CD4-positive, alpha-beta T cell treated with Interleukin-15 for 1 hour (primary cell): ENCODE results near the gene HAPLN2.
"Not testable (repeated sequence)": the region's sequence is repeated elsewhere in the genome, so short reads cannot be mapped to it uniquely, and the experiment has no call there.

Source experiments
- DNase-seq: peaks from one replicate; pipeline ENCODE4 v3.0.0-alpha.2; 2020

The HAPLN2 gene

DNA sequence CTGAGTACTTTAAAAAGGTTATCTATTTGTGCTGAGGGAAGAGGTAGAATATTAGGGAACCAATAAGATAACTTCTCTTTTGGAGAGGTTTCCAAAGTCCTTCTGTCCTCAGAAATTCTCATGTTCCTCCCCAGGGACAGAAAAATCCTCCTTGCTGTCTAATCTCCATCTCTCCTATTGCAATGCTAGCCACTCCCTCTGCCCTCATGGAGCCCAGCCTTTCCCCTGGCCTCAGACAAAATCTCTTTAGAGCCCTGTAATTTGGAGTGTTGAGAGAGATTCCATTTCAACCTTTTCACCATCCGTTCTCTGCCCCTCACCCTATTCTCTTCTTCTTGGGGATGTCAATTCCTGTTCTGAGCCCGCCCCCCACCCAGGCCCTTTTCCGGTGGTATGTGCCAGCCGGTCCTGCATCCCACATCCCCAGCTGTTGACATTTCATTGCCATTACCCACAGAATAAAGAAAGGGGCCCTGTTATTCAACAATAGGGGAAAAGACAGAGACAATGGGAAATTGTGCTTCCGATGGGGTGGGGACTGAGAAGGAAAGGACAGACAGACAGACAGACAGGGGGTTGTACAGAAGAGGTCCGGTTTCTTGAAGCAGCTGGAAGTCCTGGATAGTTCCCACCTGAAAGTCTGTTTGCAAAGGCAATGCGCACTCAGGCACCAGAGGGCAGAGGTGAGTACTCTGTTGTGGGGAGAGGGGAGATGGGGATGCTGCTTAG, at the start of gene HAPLN2:
Gene HAPLN2, plus strand, starts transcription at position 563 of the 729 bp plus-strand sequence. CDS start 4,076 bp downstream, outside the sequence.
- DNase-seq = no peak

DNA sequence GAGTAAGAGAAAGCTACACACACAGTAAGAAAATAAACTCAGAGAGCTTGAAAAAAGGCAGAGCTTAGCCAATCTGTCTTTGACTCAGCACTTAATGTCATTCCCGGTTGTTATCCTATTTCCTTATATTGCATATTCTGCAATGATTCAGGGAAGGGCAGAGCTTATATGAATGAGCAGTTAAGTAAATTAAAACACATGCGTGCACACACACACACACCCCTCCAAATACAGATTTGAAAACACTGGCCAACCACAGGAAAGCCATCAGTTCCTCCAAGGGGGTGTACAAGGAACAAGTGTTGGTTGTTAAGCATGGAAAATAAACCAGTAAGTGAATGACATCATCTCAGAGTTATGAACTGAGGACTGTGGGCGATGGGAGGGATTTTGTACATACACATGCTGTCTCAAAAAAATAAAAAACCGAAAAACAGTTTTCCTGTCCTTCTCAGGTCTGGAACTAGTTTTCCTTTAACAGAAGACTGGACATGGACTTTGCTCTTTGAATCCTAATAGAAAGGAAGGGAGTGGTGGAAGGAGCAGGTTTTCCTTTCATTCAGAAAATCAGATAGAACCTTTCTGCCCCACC, 47.9 kb upstream of the HAPLN2 start:
- DNase-seq = no peak

DNA sequence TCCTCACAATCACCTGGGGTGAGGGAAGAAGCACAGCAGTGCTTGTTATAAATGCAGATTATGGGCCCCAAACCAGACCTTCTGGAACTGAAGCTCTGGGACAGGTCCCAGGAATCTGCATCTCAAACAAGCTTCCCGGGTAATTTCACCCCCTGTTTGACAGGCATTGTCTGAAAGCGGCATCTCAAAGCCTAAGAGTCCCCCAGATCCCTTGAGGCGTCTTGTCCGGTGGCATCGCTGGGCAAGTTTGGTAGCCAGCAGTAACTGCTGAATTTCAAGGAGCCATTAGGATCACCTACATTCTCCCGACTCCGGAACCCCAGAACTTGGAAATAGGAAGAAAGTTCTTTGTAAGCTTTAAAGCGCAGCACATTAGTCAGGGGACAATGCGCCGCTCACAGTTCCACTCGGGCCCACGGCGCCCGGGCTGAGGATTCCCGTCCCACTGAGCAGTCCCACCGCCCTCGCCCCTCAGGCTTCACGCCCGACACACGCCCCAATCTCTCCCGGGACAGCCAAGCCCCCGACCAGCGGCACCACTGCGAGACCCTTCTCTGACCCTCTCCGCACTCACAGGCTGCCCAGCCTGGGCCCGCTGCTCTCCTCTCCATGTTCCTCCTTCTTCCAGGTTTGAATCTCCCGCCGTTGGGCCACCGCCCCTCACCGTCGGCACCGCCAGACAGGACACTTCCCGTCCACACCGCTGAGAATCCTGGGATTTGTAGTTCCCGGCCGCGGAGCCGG, 47.1 kb upstream of the HAPLN2 start, which contains the start of gene IQGAP3:
Gene IQGAP3, minus strand, starts transcription at position 647 of the 744 bp plus-strand sequence. Its CDS starts 36 bp downstream, at position 611.
- peak; percentile 87 for DNase-seq

DNA sequence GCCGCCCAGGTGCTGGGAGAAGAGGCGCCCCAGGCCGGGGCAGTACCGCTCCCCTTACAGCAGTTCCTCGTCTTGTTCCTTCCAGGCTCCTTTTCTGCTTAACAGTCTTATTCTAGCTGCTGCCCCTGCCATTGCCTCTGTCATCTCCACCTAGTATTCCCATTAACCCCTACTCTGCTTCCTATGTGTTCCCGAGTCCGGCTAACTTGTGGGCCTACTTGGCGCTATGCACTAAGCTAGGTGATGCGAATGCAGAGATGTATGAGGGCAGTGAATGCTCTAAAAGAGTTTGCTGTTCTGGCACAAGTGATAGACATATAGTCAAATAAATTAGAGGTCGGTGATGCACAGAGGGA, 46.6 kb upstream of the HAPLN2 start:
- no peak for DNase-seq

DNA sequence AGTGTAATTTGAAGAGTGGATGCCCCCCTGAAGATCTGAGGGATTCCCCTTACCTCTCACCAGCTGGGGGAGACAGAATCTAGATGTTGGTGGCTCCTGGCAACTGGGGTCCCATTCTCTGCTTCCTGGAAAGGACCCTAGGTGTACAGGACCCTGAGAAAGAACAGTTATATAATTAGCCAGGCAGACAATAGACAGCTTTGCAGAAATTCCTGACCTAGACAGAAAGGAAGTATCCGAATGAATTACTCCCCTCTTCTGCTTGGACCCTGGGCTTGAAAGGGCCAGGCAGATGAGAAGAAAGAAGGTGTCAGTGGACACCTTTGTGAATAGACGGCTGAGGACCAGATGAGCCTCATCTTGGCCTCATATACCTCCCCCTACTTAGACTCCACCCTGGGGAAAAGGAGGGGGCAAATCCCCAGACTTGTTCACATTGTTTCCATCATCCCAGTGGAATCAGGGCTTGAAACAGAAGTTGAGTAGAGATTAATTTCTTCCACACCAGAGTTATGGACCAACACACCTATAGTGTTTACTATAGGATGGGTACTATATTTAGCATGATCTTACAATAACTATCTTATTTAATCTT, 45.1 kb upstream of the HAPLN2 start:
- no peak for DNase-seq

DNA sequence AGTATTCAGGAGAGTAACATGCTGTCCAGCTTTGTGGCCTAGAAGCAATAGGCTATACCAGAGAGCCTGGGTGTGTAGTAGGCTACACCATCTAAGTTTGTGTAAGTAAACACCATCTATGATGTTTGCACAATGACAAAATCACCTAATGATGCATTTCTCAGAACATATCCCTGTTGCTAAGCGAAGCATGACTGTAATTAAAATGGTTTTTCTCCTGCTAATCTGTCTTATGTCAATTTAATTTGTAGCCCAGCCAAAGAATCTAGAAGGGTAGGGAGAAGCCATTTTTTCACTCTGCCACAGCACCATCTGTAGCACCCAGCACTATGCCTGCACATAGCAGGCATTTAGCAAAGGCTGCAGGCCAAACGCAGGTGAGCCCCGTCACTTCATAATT, 41.7 kb upstream of the HAPLN2 start:
- no peak for DNase-seq

DNA sequence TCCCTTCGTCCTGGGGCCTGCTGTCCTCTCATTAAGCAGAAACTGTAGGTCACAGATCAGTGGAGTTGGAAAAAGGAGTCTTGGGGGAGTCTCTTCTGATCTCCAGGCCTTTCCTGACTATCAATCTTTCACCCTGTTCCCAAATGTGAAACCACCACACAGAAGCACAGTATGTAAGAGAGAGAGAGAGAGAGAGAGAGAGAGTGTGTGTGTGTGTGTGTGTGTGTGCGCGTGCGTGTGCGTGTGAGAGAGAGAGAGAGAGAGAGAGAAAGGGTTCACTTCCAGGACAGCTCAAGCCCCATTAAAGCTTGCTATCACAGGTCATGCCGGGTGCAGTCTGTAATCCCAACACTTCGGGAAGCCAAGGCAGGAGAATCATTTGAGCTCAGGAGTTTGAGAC, 41.2 kb upstream of the HAPLN2 start:
- DNase-seq = no peak

DNA sequence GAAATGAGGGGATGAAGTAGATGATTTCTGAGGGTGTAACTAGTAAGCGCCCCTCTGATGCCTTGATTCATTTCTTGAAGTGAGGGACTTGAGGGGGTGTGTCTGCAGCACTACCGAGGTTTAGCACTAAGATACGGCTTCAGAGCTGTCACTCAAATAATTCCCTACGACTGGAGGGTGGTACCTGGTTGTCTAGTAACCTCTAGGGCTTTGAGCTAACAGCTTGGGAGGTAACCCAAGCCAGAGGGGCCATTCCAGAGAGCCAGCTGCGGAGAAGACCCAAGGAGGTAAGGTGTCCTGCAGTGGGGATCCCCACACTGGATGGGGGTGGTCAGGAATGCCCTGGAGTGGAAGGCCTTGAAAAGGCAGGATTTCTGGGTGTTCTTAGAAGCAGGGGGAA, 39.7 kb upstream of the HAPLN2 start, which contains the start of gene TTC24:
Gene TTC24, plus strand, starts transcription at position 252 of the 400 bp plus-strand sequence. CDS start 1,642 bp downstream, outside the sequence.
- DNase-seq = no peak

DNA sequence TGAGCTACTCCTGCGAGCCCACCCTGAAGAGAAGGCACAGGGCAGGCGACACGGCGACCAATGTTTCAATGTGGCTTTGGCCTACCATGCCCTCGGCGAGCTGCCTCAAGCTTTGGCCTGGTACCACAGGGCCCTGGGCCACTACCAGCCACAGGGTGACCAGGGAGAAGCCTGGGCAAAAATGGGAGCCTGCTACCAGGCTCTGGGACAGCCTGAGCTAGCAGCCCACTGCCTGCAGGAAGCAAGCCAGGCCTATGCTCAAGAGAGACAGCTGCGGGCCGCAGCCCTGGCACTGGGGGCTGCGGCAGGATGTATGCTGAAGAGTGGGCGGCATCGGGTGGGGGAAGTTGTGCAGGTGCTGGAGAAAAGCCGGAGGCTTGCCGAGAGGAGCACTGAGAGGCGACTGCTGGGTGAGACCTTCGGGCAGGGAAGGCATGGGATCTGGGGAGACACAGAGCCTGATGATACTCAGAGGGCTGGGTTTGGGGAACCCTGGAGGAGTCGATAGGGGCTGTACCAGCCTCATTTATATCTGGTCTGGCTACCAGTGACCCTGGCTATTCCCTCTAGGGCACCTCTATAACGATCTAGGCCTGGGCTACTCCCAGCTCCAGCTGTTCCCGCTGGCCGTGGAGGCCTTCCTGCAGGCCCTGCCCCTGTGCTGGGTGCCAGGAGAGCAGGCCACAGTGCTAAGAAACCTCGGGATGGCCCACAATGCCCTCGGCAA, 37.4 kb upstream of the HAPLN2 start:
- DNase-seq = peak; percentile 44

DNA sequence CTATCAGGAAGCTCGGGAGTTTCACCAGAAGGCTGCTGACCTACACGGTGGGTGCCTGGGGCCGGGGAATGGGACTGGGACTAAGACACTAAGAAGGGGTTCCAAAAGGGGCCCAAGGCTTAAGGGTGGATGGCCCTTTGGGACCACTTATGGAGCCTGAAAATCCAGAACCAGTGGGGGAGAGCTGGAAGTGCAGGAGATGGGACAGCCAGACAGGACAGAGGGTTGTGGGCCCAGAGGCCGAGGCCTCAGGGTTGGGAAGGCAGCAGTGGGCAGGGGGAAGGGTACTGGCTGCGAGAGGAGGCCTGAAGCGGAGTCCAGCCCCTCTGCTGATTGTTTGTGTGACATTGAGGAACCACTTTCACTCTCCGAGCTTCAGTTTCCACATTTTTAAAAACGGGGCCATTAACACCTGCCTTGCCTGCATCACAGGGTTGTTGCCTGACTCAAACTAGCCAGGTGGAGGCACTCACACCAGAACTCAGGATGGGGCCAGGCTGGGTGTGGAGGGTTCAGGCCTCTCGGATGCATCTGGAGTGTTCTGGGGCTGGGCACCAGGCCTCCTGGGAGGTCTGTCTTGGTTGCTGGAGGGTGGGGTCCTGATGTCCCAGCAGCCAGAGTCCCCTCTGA, 36.7 kb upstream of the HAPLN2 start:
- peak; percentile 31 for DNase-seq

DNA sequence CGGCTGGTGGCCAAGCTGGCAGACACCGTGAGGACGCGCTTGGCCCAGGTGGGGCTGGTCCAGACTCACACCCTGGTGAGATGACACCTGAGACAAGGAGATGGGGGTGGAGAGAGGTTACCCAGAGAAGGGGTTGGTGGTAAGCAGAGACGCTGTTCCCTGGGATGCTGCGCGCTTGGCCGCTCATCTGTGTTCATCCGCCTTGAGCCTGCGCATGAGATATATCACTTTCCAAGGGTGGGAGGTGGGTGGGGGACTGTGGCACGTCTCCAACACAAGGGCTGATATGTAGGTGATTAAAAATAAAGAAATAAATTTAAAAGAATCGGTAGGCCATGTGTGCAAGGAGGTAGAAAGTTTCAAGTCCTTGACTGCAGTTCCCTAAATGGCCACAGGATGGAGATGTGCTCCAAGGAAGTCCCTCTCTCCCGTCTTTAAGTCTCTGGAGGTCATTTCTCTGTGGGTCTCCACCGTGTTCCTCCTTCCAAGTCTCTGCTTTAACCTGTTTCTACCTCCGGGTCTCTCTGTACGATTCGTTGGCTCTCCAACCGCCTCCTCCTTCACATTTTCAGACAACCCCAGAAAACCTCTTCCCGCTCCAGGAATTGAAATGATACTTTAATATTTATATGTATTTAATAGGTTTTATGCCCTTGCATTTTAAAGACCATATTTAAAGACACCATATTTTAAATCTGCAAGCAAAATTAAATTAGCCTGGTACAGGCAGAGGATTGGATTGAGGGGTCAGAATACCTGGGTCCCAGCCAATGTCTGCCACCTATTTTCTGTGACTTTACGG, 35.2 kb upstream of the HAPLN2 start:
- peak; percentile 72 for DNase-seq

DNA sequence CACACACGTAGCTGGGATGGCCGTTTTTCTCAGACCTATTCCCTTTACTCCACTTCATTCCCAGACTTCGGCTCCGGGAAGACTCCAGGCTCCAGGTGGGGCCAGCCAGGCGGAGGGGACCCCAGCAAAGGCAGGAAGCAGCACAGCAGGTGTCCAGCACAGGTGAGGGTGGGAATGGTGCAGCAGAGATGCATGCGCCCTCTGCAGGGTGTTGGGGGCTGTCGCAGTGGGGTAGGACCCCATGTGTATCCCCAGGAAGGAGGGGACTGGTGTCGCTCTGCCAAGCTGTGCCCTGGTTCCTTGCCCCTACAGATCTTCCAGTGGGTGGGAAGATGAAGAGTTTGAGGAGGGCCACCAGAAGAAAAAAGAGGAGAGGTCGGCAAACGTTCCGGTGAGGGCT, 34.4 kb upstream of the HAPLN2 start:
- no peak for DNase-seq

DNA sequence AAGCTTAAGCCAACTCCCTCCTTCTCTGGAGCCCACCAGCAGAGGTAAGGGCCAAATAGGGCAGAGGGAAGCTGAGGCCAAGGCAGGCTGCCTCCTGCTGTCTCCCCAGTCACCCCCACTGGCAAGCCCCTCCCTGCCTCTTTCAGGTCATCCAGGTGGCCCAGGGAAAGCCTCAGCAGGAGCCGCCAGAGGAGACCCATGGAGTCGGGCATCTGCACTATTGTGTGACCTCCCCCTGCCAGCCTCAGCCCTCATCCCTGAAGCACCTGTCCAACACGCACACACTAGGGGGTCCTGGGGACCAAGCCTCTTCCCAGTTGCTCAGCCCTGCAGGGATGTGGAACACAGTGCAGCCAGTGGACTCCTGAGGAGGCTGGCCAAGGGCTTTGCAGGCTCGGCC, 32.9 kb upstream of the HAPLN2 start:
- DNase-seq = no peak

DNA sequence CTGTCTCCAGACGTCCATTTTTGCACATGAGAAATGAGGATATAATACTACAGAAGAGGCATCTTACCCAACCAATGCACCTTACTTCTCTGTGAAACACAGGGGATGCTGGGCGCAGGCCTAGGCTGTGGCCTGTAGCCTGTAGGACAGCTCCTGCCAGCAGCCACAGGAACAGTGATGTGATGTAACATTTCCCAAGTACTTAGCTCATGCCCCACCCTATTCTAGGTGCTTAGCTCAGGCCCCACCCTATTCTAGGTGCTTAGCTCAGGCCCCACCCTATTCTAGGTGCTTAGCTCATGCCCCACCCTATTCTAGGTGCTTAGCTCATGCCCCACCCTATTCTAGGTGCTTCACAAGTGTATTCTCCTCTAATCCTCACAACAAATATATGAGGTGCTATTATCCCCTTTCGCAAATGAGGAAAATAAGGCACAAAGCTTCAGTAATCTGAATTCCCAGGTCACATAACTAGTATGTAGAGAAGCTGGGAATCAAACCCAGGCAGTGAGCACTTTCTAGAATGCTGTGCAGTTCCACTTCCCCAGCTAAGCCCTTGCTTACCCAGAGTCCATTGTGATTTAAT, 32.2 kb upstream of the HAPLN2 start:
- no peak for DNase-seq

DNA sequence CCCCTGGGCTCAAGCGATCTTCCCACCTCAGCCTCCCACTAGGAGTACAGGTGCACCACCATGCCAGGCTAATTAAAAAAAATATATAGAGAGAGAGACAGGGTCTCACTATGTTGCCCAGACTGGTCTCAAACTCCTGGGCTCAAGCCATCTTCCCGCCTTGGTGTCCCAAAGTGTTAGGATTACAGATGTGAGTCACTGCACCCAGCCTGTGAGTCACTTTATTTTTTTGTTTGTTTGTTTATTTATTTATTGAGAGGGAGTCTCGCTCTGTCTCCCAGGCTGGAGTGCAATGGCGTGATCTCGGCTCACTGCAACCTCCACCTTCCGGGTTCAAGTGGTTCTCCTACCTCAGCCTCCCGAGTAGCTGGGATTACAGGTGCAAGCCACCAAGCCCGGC, 31.3 kb upstream of the HAPLN2 start:
- DNase-seq = not testable (repeated sequence)

DNA sequence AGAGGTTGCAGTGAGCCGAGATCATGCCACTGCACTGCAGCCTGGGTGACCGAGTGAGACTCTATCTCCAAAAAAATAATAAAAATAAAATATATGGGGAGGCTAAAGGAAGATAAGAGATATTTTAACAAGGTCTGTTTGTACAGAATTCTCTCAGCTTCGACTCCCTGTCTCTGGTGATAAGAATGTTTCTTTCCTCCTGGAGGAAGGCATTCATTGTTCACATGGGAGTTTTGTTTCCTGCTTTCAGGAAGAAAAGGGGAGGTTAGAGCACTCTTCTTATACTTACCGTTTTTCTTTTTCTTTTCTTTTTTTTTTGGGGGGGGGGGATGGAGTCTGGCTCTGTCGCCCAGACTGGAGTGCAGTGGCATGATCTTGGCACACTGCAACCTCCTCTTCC, 29.7 kb upstream of the HAPLN2 start:
- DNase-seq = no peak

DNA sequence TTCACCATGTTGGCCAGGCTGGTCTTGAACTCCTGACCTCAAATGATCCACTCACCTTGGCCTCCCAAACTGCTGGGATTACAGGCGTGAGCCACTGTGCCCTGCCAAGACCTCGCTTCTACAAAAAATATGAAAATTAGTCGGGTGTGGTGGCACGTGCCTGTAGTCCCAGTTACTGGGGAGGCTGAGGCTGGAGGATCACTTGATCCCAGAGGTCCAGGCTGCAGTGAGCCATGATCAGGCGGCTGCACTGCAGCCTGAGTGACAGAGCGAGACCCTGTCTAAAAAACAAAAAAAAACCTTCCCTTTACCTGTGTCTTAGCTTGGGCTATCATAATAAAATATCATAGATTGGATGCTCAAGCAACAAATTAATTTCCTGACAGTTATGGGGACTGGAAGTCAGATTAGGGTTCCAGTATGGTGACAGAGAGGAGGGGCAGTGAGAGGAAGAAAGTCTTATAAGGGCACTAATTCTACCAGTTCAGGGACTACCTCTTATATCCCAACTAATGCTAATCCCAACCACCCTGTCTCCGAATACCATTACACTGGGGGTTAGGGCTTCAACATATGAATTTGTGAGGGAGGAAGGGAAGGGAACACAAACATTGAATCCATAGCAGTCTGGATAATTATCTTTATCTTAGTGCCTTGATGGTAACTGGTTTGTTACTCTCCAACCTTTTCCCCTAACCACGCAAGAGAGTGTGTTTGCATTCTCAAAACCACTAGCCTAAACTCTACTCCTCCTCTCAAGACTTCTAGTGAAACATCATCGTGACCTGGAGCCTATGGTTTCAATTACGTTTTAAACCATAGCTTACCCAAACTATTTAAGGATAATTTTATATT, 28.7 kb upstream of the HAPLN2 start:
- DNase-seq = no peak

DNA sequence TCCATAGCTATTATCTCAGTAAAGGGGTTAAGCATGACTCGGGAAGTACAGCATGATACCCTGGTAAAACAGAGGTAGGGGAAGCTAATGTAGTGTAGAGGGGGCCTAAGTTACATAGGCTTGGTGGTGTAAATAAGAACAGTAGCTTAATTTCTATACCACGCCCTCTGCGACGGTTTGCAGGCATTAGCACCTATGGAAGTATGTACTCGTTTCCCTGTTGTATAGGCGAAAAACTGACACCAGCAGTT, 28.1 kb upstream of the HAPLN2 start:
- no peak for DNase-seq

DNA sequence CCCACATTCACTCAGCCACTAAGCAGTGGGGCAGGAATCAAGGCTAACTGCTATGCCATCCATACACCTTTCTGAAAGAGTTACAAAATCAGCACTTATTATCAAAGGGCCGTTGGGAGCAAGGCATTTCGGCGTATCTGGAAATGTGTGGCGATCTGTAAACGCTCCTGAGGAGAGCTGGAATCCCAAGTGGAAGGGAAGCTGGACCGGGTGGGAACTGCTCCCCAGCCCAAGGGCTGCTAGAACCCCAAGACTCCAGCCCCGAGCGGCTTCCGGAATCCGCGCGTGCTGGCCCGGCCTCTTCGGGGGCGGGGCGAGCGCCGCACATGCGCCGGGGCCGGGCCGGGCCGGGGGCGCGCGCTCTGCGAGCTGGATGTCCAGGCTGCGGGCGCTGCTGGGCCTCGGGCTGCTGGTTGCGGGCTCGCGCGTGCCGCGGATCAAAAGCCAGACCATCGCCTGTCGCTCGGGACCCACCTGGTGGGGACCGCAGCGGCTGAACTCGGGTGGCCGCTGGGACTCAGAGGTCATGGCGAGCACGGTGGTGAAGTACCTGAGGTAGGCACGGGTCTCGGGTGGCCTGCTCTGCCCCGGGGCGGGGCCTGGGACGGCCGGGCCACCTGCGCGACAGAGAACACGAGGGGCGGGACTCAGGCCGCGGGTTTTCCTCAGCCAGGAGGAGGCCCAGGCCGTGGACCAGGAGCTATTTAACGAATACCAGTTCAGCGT, 27.6 kb upstream of the HAPLN2 start, which contains the start of gene NAXE:
Gene NAXE, plus strand, starts transcription at position 345 of the 726 bp plus-strand sequence. Its CDS starts 29 bp downstream, at position 374.
- peak; percentile 60 for DNase-seq
